HCT116 (cell line): Measurements from ENCODE around the gene ZNF579. TPM values are rescaled to one million over a fixed set of nuclear protein-coding genes. Genes with fewer than 3 reads are reported as not detected.
A peak's percentile ranks its signal among the peaks of the same experiment; 100 is the strongest.

Source experiments
- ATAC-seq: fragments of 200-7000 bp; cut with Tn5 transposase; 2 replicates; pipeline ENCODE4 v1.9.1; 2020; ENCODE audit warnings: mild to moderate bottlenecking, moderate library complexity
- BruUV-seq: library from RNA; stranded (reverse); fragments of 400-500 nt; replicated peaks from 2 replicates; lab custom pipeline; 2021; lab: Mats Ljungman, UMichigan
- CTCF ChIA-PET: fragments of 300-600 bp; sonication (Branson Sonifier 250); formaldehyde crosslinking; loops from one replicate; lab custom pipeline; 2021; ENCODE audit warnings: antibody characterized with exemption; lab: Charles Lee
- POLR2A ChIA-PET: fragments of 300-600, 350-600 bp; sonication (Branson Sonifier 250); formaldehyde crosslinking; loops from one replicate; lab custom pipeline; 2021; ENCODE audit warnings: antibody characterized with exemption; lab: Charles Lee
- RAD21 ChIA-PET, 2 experiments: fragments of 300-600 bp; sonication (Branson Sonifier 250); formaldehyde crosslinking; loops; one replicate each; lab custom pipeline; 2023; ENCODE audit warnings: low total read pairs in 2 of 2; ENCODE audit not compliant: uncharacterized antibody in 2 of 2, unreplicated experiment in 2 of 2, low non-redundant PET in 1 of 2; lab: Charles Lee
- DNase-seq: peaks from one replicate; pipeline ENCODE4 v3.0.0-alpha.2; 2010; ENCODE audit warnings: low read depth, low spot score
- H2AFZ ChIP-seq: fragments of 200-600 bp; shearing (Covaris generic), sonication (generic); 2 replicates; pipeline ENCODE4 v1.6.1; 2017; ENCODE audit warnings: low read depth, mixed run types, mixed read lengths, antibody characterized with exemption, low read length; ENCODE audit not compliant: poor library complexity, severe bottlenecking
- H3K27ac ChIP-seq: 2 replicates; pipeline ENCODE4 v1.5.1; 2012; ENCODE audit warnings: low read depth, low read length
- H3K27me3 ChIP-seq: fragments of 200-600 bp; sonication (generic); 2 replicates; pipeline ENCODE4 v1.6.1; 2016; ENCODE audit warnings: mixed run types, low read length, mixed read lengths; ENCODE audit not compliant: insufficient read depth
- H3K36me3 ChIP-seq, 2 experiments: fragments of 200-500 bp in 1 of 2; fragments of 200-600 bp in 1 of 2; sonication (Bioruptor generic) in 1 of 2; sonication (generic) in 1 of 2; 2 replicates each; pipeline versions ENCODE4 v1.5.1 to v1.6.1; 2014 to 2016; ENCODE audit warnings: low read length in 2 of 2, inconsistent platforms in 1 of 2, mixed read lengths in 1 of 2, mixed run types in 1 of 2; ENCODE audit not compliant: insufficient read depth in 2 of 2, control insufficient read depth in 1 of 2
- H3K4me1 ChIP-seq, 2 experiments: fragments of 200-600 bp in 1 of 2; sonication (generic) in 1 of 2; 2 replicates each; pipeline versions ENCODE4 v1.5.1 to v1.6.1; 2012 to 2017; ENCODE audit warnings: low read length in 2 of 2, inconsistent platforms in 1 of 2, mild to moderate bottlenecking in 1 of 2, mixed read lengths in 1 of 2, mixed run types in 1 of 2, moderate library complexity in 1 of 2; ENCODE audit not compliant: insufficient read depth in 2 of 2, control insufficient read depth in 1 of 2
- H3K4me2 ChIP-seq: fragments of 200-600 bp; sonication (generic); 2 replicates; pipeline ENCODE4 v1.6.1; 2017; ENCODE audit warnings: mixed run types, low read length, mixed read lengths
- H3K4me3 ChIP-seq, 2 experiments: fragments of 200-600 bp in 1 of 2; sonication (generic) in 1 of 2; replicated peaks in 1 of 2; 2 replicates each; pipeline ENCODE4 v1.5.1; 2011 to 2016; ENCODE audit warnings: low read length in 2 of 2, control low read depth in 1 of 2, low read depth in 1 of 2, mild to moderate bottlenecking in 1 of 2, mixed read lengths in 1 of 2, mixed run types in 1 of 2
- H3K79me2 ChIP-seq: fragments of 200-600 bp; sonication (generic); 2 replicates; pipeline ENCODE4 v1.6.1; 2017; ENCODE audit warnings: mild to moderate bottlenecking, mixed run types, low read length, moderate library complexity, mixed read lengths; ENCODE audit not compliant: insufficient read depth
- H3K9ac ChIP-seq: fragments of 200-600 bp; sonication (generic); 2 replicates; pipeline ENCODE4 v1.6.1; 2016; ENCODE audit warnings: low read length, mixed read lengths
- H3K9me2 ChIP-seq: fragments of 200-600 bp; sonication (generic), shearing (Covaris generic); 2 replicates; pipeline ENCODE4 v1.6.1; 2017; ENCODE audit warnings: mixed run types, mild to moderate bottlenecking, moderate library complexity; ENCODE audit not compliant: insufficient read depth
- H3K9me3 ChIP-seq, 2 experiments: fragments of 200-500 bp in 1 of 2; fragments of 200-600 bp in 1 of 2; sonication (Bioruptor generic) in 1 of 2; sonication (generic) in 1 of 2; 2 replicates each; pipeline ENCODE4 v1.6.1; 2014 to 2017; ENCODE audit warnings: low read length in 2 of 2, mixed read lengths in 2 of 2, inconsistent platforms in 1 of 2, low read depth in 1 of 2, mild to moderate bottlenecking in 1 of 2, mixed run types in 1 of 2, moderate library complexity in 1 of 2; ENCODE audit not compliant: control insufficient read depth in 1 of 2, insufficient read depth in 1 of 2
- H4K20me1 ChIP-seq: fragments of 200-600 bp; sonication (generic), shearing (Covaris generic); 2 replicates; pipeline ENCODE4 v1.6.1; 2017; ENCODE audit warnings: mixed run types, mild to moderate bottlenecking, moderate library complexity; ENCODE audit not compliant: insufficient read depth
- CBX3 ChIP-seq: IDR thresholded peaks from 2 replicates; pipeline ENCODE4 v1.6.1; 2012; ENCODE audit warnings: low read depth
- RAD21 ChIP-seq: IDR thresholded peaks from 2 replicates; pipeline ENCODE4 v1.6.1; 2012; ENCODE audit warnings: low read depth, mild to moderate bottlenecking
- SIN3A ChIP-seq: IDR thresholded peaks from 2 replicates; pipeline ENCODE4 v1.6.1; 2012; ENCODE audit warnings: low read depth
- SP1 ChIP-seq: IDR thresholded peaks from 2 replicates; pipeline ENCODE4 v1.6.1; 2012; ENCODE audit warnings: low read depth
- ZFX ChIP-seq: fragments of 450-650 bp; IDR thresholded peaks from 2 replicates; pipeline ENCODE4 v1.6.1; 2017
- intact Hi-C: fragments of 100-400 bp; cut with micrococcal nuclease; formaldehyde crosslinking; loops from 2 replicates; pipeline ENCODE4 v1.10.0; 2022
- total RNA-seq: library from RNA; stranded (reverse); gene quantifications from one replicate; pipeline ENCODE4 v1.2.1, GENCODE V29; 2021; ENCODE audit not compliant: unreplicated experiment
- TF ChIP-seq, protein P1 (sequence below), 3 experiments: fragments of 200-600 bp in 1 of 3; sonication (generic) in 1 of 3; IDR thresholded peaks in 2 of 3; conservative IDR thresholded peaks in 1 of 3; 2 replicates each; pipeline ENCODE4 v1.5.1; 2012 to 2017; ENCODE audit warnings: low read depth in 2 of 3, low read length in 2 of 3, antibody characterized with exemption in 1 of 3, borderline replicate concordance in 1 of 3, control low read depth in 1 of 3, mild to moderate bottlenecking in 1 of 3, mixed read lengths in 1 of 3, mixed run types in 1 of 3, moderate library complexity in 1 of 3; ENCODE audit not compliant: insufficient read depth in 1 of 3

Gene ZNF579
- total RNA-seq, 1 experiment from 2014 or later, result 24.1 TPM

- TF ChIP-seq, protein P1, sequence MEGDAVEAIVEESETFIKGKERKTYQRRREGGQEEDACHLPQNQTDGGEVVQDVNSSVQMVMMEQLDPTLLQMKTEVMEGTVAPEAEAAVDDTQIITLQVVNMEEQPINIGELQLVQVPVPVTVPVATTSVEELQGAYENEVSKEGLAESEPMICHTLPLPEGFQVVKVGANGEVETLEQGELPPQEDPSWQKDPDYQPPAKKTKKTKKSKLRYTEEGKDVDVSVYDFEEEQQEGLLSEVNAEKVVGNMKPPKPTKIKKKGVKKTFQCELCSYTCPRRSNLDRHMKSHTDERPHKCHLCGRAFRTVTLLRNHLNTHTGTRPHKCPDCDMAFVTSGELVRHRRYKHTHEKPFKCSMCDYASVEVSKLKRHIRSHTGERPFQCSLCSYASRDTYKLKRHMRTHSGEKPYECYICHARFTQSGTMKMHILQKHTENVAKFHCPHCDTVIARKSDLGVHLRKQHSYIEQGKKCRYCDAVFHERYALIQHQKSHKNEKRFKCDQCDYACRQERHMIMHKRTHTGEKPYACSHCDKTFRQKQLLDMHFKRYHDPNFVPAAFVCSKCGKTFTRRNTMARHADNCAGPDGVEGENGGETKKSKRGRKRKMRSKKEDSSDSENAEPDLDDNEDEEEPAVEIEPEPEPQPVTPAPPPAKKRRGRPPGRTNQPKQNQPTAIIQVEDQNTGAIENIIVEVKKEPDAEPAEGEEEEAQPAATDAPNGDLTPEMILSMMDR (IDR thresholded peaks at IDR 0.05 in 2 of 3, conservative IDR thresholded peaks at IDR 0.05 in 1 of 3; ENCODE audit: borderline replicate concordance in 1 of 3, insufficient read depth in 1 of 3, low read depth in 2 of 3, low read length in 2 of 3), result no peak
These were observed at the start of gene ZNF579 (continued) for GRCh38 chr19:55580628-55581144.

DNA sequence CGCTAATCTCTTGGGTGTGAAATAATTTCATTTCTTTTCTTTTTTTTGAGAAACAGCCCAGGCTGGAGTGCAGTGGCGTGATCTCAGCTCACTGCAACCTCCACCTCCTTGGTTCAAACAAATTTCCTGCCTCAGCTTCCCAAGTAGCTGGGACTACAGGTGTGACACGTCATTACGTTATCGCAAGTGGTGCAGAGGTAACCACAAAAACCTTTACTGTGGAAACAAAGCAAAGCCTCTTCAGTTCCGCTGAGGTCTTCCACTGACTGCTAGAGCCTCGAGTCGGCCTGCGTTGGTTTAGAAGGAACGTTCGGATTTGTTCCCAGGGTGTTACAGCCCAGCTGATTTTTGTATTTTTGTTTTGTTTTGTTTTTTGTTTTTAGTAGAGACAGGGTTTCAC, 45.7 kb upstream of the ZNF579 start:
- H3K4me1 ChIP-seq, result peaks cover 8 to 15% of the 10 kb centered on the region in 2 experiments; a peak in 3 of 4 replicates
- ATAC-seq, result no peak
- TF ChIP-seq RAD21, result no peak
- no peak for TF ChIP-seq ZFX
- no peak for TF ChIP-seq SP1
- TF ChIP-seq, all 23 proteins: peak for 0
- CTCF ChIA-PET, result interaction anchor here (1.8 kb wide), 1 partner anchor 159 kb away, joined by 4 read pairs; no protein-coding TSS in a partner anchor
- intact Hi-C loops, result no loop called here
- BruUV-seq, result no TSS peak
- Histone ChIP-seq H3K9ac (no peak overlapping the region), H3K27me3 (no peaks in the 10 kb centered on the region), H3K9me3 (no peaks in the 10 kb centered on the region), H3K4me3 (no peak overlapping the region), H3K79me2 (no peaks in the 10 kb centered on the region), H2AFZ (no peak overlapping the region), H3K27ac (no peak overlapping the region), H3K36me3 (no peaks in the 10 kb centered on the region), H3K9me2 (no peaks in the 10 kb centered on the region), H3K4me2 (no peak overlapping the region), H4K20me1 (no peaks in the 10 kb centered on the region)
- RAD21 ChIA-PET, result no interaction called here
- POLR2A ChIA-PET, result interaction anchor here (1.0 kb wide), 1 partner anchor 22 kb away, joined by 3 read pairs; no protein-coding TSS in a partner anchor
- DNase-seq, result no peak

- Histone ChIP-seq H3K9ac (peak overlapping the region; percentile 70), H3K9me2 (no peaks in the 10 kb centered on the region), H3K36me3 (no peaks in the 10 kb centered on the region), H3K27ac (peak overlapping the region; percentile 81), H3K4me2 (peak overlapping the region; percentile 98), H3K4me3 (peak overlapping the region; percentile 54 to 69), H3K79me2 (no peaks in the 10 kb centered on the region), H3K27me3 (no peaks in the 10 kb centered on the region), H3K9me3 (no peaks in the 10 kb centered on the region), H3K4me1 (peaks cover 8 to 14% of the 10 kb centered on the region in 2 experiments; a peak in 3 of 4 replicates), H4K20me1 (no peaks in the 10 kb centered on the region), H2AFZ (peak overlapping the region; percentile 65)
- ChIA-PET CTCF (interaction anchor here (0.6 to 1.8 kb wide), 8 partner anchors 8 to 157 kb away, joined by 3 to 14 read pairs (median 4); no protein-coding TSS in a partner anchor), POLR2A (interaction anchor here (0.6 to 1.5 kb wide), 12 partner anchors 8 to 1758 kb away, joined by 3 to 10 read pairs (median 4); partner anchors contain the start of genes FIZ1, MYADM and ZNF865), RAD21 (interaction anchor here in 1 of 2 experiments (0.5 to 0.6 kb wide), 2 partner anchors 72 to 129 kb away, joined by 3 to 4 read pairs; no protein-coding TSS in a partner anchor)
- DNase-seq (no peak), ATAC-seq (no peak)
- intact Hi-C loops, result no loop called here
- TSS peak; percentile 83 for BruUV-seq
- no peak for TF ChIP-seq SIN3A
- TF ChIP-seq CBX3, result 0 out of 2 replicates have a peak, but pooled peaks have one; percentile 21
These were observed 44.3 kb upstream of the ZNF579 start for GRCh38 chr19:55625004-55625326.
